Osteoblast (primary cell): ENCODE measurements around the gene TMIGD3. TPM values are rescaled to one million over a fixed set of nuclear protein-coding genes. Genes with fewer than 3 reads are reported as not detected.
A peak's percentile ranks its signal among the peaks of the same experiment; 100 is the strongest.

Source experiments
- DNase-seq: peaks from one replicate; pipeline ENCODE4 v3.0.0; 2011; ENCODE audit warnings: low spot score, mixed read lengths; ENCODE audit not compliant: insufficient read length; ENCODE audit errors: missing footprints
- H2AFZ ChIP-seq: 2 replicates; pipeline ENCODE4 v1.6.0; 2011; ENCODE audit warnings: mild to moderate bottlenecking, low read length
- H3K27ac ChIP-seq: 2 replicates; pipeline ENCODE4 v1.5.1; 2011; ENCODE audit warnings: mild to moderate bottlenecking, low read depth, low read length, moderate library complexity
- H3K27me3 ChIP-seq: 2 replicates; pipeline ENCODE4 v1.6.0; 2012; ENCODE audit warnings: mild to moderate bottlenecking, control low read depth, inconsistent platforms, low read length, moderate library complexity; ENCODE audit not compliant: insufficient read depth
- H3K36me3 ChIP-seq: 2 replicates; pipeline ENCODE4 v1.5.1; 2011; ENCODE audit warnings: mild to moderate bottlenecking, low read length, control low read depth, moderate library complexity; ENCODE audit not compliant: insufficient read depth
- H3K4me1 ChIP-seq: 2 replicates; pipeline ENCODE4 v1.5.1; 2011; ENCODE audit warnings: mild to moderate bottlenecking, low read length, control low read depth, moderate library complexity; ENCODE audit not compliant: insufficient read depth
- H3K4me2 ChIP-seq: 2 replicates; pipeline ENCODE4 v1.6.0; 2011; ENCODE audit warnings: mild to moderate bottlenecking, low read length; ENCODE audit not compliant: insufficient read depth
- H3K4me3 ChIP-seq: fragments of 200-600 bp; sonication (generic); 3 replicates; pipeline ENCODE4 v1.5.1; 2012; ENCODE audit warnings: mild to moderate bottlenecking, low read length, inconsistent platforms; ENCODE audit not compliant: insufficient read depth
- H3K79me2 ChIP-seq: 2 replicates; pipeline ENCODE4 v1.6.0; 2012; ENCODE audit warnings: mild to moderate bottlenecking, low read length, control low read depth, inconsistent platforms; ENCODE audit not compliant: insufficient read depth
- H3K9me3 ChIP-seq: 2 replicates; pipeline ENCODE4 v1.5.1; 2011; ENCODE audit warnings: low read depth, low read length, control low read depth
- H4K20me1 ChIP-seq: 2 replicates; pipeline ENCODE4 v1.6.0; 2012; ENCODE audit warnings: mild to moderate bottlenecking, low read length, control low read depth; ENCODE audit not compliant: insufficient read depth
- CTCF ChIP-seq: IDR thresholded peaks from 2 replicates; pipeline ENCODE4 v1.5.1; 2011; ENCODE audit warnings: mild to moderate bottlenecking, low read depth, low read length, moderate library complexity; ENCODE audit errors: extremely low read depth
- total RNA-seq: library from RNA; depleted of rRNA; stranded (reverse); fragments of >200 nt; gene quantifications from 2 replicates; pipeline ENCODE4 v1.2.3, GENCODE V29; 2012

TMIGD3 gene
- total RNA-seq, 1 donor: not detected

DNA sequence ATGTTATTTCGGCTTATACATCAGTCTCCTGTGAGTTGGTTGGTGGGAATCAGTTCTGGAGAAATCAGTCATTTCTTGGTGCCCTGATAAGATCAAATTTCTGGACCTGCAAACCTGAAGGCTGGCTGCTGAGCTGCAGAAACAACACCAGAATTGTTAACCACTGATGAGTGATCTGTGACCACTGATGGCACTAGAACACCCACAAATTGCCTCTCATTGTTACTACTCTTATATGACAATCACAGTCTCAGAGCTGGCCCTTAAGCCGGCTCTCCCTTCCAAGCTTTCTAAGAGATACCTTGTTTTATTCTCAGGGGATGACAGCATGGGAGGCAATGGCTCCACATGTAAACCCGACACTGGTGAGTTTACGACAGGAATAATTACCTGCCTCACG is 27.7 kb downstream of the TMIGD3 start:
- Histone ChIP-seq H3K9me3 (no peaks in the 10 kb centered on the region), H3K27me3 (no peaks in the 10 kb centered on the region), H3K79me2 (no peaks in the 10 kb centered on the region), H4K20me1 (no peaks in the 10 kb centered on the region), H2AFZ (no peak overlapping the region), H3K4me3 (no peak overlapping the region), H3K36me3 (peaks cover 6% of the 10 kb centered on the region), H3K4me2 (peak overlapping the region; percentile 0), H3K4me1 (peaks cover 28% of the 10 kb centered on the region), H3K27ac (no peak overlapping the region)
- DNase-seq: no peak
- TF ChIP-seq CTCF: no peak

GRCh38 chr1:111474521-111474920 is 28.9 kb downstream of the TMIGD3 start:
- Histone ChIP-seq H3K27me3 (no peaks in the 10 kb centered on the region), H4K20me1 (no peaks in the 10 kb centered on the region), H3K4me1 (peaks cover 28% of the 10 kb centered on the region), H2AFZ (no peak overlapping the region), H3K27ac (peak overlapping the region; percentile 59), H3K79me2 (no peaks in the 10 kb centered on the region), H3K4me3 (no peak overlapping the region), H3K4me2 (peak overlapping the region; percentile 61), H3K36me3 (peaks cover 9% of the 10 kb centered on the region), H3K9me3 (no peaks in the 10 kb centered on the region)
- TF ChIP-seq CTCF: no peak
- DNase-seq: no peak

- peaks cover 13% of the 10 kb centered on the region for H3K36me3 ChIP-seq
- H3K79me2 ChIP-seq: no peaks in the 10 kb centered on the region
- peak overlapping the region; percentile 11 for H3K4me3 ChIP-seq
- no peaks in the 10 kb centered on the region for H3K9me3 ChIP-seq
- peaks cover 28% of the 10 kb centered on the region for H3K4me1 ChIP-seq
- peak overlapping the region; percentile 59 for H3K27ac ChIP-seq
- no peak for DNase-seq
- no peak for TF ChIP-seq CTCF
- no peaks in the 10 kb centered on the region for H3K27me3 ChIP-seq
- H4K20me1 ChIP-seq: no peaks in the 10 kb centered on the region
- H2AFZ ChIP-seq: no peak overlapping the region
- peak overlapping the region; percentile 61 for H3K4me2 ChIP-seq
These were observed 29.3 kb downstream of the TMIGD3 start for GRCh38 chr1:111474106-111474505.

DNA sequence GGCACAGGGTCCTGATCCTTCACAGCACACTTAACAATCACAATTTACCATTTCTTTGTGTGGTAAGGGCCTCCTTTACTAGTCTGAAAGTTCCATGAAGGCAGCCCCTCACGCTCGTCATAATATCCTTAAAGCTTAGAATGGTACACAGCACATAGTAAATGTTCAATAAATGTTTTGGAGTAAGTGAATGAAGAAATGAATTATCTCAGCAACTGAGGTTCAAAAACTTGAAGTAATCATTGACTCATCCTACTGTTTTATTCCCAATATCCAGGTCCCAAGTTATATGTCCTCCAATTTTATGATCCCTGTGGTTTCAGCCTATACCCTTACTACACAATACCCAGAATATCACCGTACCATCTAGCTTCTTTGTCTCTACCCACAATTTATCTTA is 31.9 kb downstream of the TMIGD3 start:
- H3K4me2 ChIP-seq: no peak overlapping the region
- TF ChIP-seq CTCF: no peak
- no peaks in the 10 kb centered on the region for H3K9me3 ChIP-seq
- H3K79me2 ChIP-seq: no peaks in the 10 kb centered on the region
- no peaks in the 10 kb centered on the region for H4K20me1 ChIP-seq
- no peak overlapping the region for H3K27ac ChIP-seq
- H2AFZ ChIP-seq: no peak overlapping the region
- no peak overlapping the region for H3K4me3 ChIP-seq
- no peak for DNase-seq
- peaks cover 28% of the 10 kb centered on the region for H3K4me1 ChIP-seq
- H3K36me3 ChIP-seq: peaks cover 15% of the 10 kb centered on the region
- no peaks in the 10 kb centered on the region for H3K27me3 ChIP-seq
